Breast epithelium (tissue), 3 donors: ENCODE data around the gene VANGL2.

Source experiments
- CTCF ChIP-seq, 3 donors: fragments of 450-650 bp; IDR thresholded peaks; one replicate each; pipeline ENCODE4 v1.5.1; 2016 to 2017; ENCODE audit warnings: antibody characterized with exemption in 3 of 3, mild to moderate bottlenecking in 3 of 3, moderate library complexity in 3 of 3
- POLR2A ChIP-seq: fragments of 450-650 bp; IDR thresholded peaks from one replicate; pipeline ENCODE4 v1.6.1; 2016; ENCODE audit warnings: antibody characterized with exemption, mild to moderate bottlenecking, moderate library complexity
- POLR2AphosphoS5 ChIP-seq, 3 donors: sonication (generic); formaldehyde crosslinking; IDR thresholded peaks; one replicate each; pipeline ENCODE4 v1.6.1; 2017; ENCODE audit warnings: antibody characterized with exemption in 3 of 3

- no peak for TF ChIP-seq CTCF (IDR thresholded peaks at IDR 0.05)
- TF ChIP-seq POLR2AphosphoS5 (IDR thresholded peaks at IDR 0.05), result no peak
- TF ChIP-seq POLR2A, result no peak
Measured at GRCh38 chr1:160446945-160447600, 46.7 kb downstream of the VANGL2 start.
